ENCODE data around the gene ITGA7. TPM values are rescaled to one million over a fixed set of nuclear protein-coding genes. Genes with fewer than 3 reads are reported as not detected.

ITGA7 gene
- total and polyA plus RNA-seq, 9 donors: 4.9 to 69.6 (median 25.9) TPM

DNA sequence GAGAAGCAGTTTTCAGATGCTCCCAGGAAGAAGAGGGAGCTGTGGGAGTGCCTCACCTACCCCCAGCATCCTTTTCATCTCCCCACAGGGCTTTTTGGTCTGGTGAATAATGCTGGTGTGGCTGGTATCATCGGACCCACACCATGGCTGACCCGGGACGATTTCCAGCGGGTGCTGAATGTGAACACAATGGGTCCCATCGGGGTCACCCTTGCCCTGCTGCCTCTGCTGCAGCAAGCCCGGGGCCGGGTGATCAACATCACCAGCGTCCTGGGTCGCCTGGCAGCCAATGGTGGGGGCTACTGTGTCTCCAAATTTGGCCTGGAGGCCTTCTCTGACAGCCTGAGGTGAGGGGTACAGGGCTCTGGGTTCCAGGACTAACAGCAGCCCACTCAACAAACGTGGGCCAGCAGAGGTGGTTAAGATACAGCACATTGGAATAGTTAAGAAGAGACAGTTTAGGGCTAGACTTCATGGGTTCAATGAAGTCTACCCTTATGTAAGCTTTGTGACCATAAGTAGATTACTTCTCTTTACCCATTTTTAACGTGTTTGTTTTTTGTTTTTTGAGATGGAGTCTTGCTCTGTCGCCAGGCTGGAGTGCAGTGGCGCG, 14.0 kb upstream of the ITGA7 start:
- Histone ChIP-seq H3K4me3 (no peak overlapping the region), H3K4me1 (ENCODE audit: insufficient read depth) (peaks cover 8% of the 10 kb centered on the region), H3K9me3 (no peaks in the 10 kb centered on the region), H3K27ac (no peak overlapping the region), H3K27me3 (no peaks in the 10 kb centered on the region), H3K36me3 (no peaks in the 10 kb centered on the region)
- 56 to 69% (median 62%) methylated on average over 14 of the region's 14 CpGs for WGBS, 3 donors
- intact Hi-C loops (cut with DNase I): no loop called here
- DNase-seq: no peak
- TF ChIP-seq, protein P1, sequence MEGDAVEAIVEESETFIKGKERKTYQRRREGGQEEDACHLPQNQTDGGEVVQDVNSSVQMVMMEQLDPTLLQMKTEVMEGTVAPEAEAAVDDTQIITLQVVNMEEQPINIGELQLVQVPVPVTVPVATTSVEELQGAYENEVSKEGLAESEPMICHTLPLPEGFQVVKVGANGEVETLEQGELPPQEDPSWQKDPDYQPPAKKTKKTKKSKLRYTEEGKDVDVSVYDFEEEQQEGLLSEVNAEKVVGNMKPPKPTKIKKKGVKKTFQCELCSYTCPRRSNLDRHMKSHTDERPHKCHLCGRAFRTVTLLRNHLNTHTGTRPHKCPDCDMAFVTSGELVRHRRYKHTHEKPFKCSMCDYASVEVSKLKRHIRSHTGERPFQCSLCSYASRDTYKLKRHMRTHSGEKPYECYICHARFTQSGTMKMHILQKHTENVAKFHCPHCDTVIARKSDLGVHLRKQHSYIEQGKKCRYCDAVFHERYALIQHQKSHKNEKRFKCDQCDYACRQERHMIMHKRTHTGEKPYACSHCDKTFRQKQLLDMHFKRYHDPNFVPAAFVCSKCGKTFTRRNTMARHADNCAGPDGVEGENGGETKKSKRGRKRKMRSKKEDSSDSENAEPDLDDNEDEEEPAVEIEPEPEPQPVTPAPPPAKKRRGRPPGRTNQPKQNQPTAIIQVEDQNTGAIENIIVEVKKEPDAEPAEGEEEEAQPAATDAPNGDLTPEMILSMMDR (IDR thresholded peaks at IDR 0.05): no peak
- TF ChIP-seq POLR2A (IDR thresholded peaks at IDR 0.05) (no peak), EP300 (IDR thresholded peaks at IDR 0.05) (no peak)

DNA sequence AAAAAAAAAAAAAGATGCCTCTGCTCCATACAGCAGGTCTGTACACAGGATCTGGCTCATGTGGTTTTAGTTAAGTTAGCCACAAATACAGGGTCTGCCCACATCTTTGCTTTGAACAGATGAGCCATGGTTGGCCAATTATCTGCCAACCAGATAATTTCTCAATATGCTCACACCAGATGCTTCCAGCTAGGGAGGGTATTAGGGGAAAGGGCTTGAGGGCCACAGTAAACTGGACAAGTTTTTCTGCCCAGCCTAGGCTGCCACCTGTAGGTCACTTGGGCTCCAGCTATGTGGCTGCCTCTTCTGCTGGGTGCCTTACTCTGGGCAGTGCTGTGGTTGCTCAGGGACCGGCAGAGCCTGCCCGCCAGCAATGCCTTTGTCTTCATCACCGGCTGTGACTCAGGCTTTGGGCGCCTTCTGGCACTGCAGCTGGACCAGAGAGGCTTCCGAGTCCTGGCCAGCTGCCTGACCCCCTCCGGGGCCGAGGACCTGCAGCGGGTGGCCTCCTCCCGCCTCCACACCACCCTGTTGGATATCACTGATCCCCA, 13.3 kb upstream of the ITGA7 start:
- Histone ChIP-seq H3K4me1 (ENCODE audit: insufficient read depth) (peaks cover 8% of the 10 kb centered on the region), H3K27me3 (no peaks in the 10 kb centered on the region), H3K9me3 (no peaks in the 10 kb centered on the region), H3K4me3 (no peak overlapping the region), H3K36me3 (no peaks in the 10 kb centered on the region), H3K27ac (no peak overlapping the region)
- WGBS, 3 donors: 18 to 32% (median 22%) methylated on average over 9 of the region's 9 CpGs
- DNase-seq: peak in 3 of 5 donors; percentile 47 to 72 (median 58)
- intact Hi-C loops (cut with DNase I): no loop called here
- no peak for TF ChIP-seq EP300 (IDR thresholded peaks at IDR 0.05)
- TF ChIP-seq, protein P1 (IDR thresholded peaks at IDR 0.05): peak in 1 of 3 donors; percentile 28

DNA sequence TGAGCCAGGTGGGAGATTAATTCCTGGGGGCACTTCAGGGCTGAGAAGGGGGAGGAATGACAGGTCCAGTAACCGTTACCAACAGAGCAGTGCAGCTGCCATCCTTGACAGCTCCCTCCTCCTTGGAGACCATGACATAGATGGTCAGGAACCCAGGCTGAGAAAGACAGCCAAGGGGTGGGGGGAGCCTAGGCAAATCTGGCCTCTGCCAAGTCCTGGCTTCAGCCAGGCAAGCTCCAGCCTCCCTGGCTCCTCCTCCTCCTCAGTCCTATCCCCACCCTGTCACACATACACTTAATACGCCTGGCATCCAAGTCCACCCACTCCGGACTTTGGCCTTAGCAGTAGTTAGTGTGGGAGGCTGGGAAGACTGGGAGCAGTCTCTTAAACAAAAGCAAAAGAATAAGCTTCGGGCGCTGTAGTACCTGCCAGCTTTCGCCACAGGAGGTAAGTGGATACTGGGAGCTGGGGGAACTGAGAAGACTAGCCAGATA, 12.4 kb upstream of the ITGA7 start, which contains the start of gene RDH5:
Gene RDH5 (plus strand): TSS at position 323 of the 494 bp plus-strand sequence. CDS start 792 bp downstream, outside the sequence.
- 12 to 24% (median 23%) methylated on average over 6 of the region's 6 CpGs for WGBS, 3 donors
- H3K36me3 ChIP-seq: no peaks in the 10 kb centered on the region
- H3K27ac ChIP-seq: peak within 1 kb of the TSS; percentile 40 to 47
- intact Hi-C loops (cut with DNase I): no loop called here
- DNase-seq: peak in 1 of 5 donors; percentile 62
- no peaks in the 10 kb centered on the region for H3K27me3 ChIP-seq
- H3K4me1 ChIP-seq (ENCODE audit: insufficient read depth): peaks cover 12% of the 10 kb centered on the region
- TF ChIP-seq, protein P1 (IDR thresholded peaks at IDR 0.05): no peak
- TF ChIP-seq EP300 (IDR thresholded peaks at IDR 0.05): no peak
- no peak for TF ChIP-seq POLR2A (IDR thresholded peaks at IDR 0.05)
- no peaks in the 10 kb centered on the region for H3K9me3 ChIP-seq
- H3K4me3 ChIP-seq: no peak within 1 kb of the TSS

DNA sequence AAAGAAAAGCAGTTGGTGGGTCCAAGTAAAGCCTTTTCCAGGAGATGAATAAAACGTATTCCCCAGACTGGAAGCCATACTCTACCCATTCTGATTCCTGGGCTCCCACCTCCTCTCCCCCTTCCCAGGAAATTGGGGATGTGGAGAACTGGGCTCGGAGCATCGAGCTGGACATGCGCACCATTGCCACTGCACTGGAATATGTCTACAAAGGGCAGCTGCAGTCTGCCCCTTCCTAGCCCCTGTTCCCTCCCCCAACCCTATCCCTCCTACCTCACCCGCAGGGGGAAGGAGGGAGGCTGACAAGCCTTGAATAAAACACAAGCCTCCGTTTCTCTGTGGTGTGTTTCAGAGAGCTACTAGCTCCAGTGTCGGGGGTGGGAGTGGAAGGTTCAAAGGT, 11.7 kb upstream of the ITGA7 start:
- no peaks in the 10 kb centered on the region for H3K27me3 ChIP-seq
- no peaks in the 10 kb centered on the region for H3K9me3 ChIP-seq
- intact Hi-C loops (cut with DNase I): no loop called here
- TF ChIP-seq POLR2A (IDR thresholded peaks at IDR 0.05) (no peak), EP300 (IDR thresholded peaks at IDR 0.05) (no peak)
- TF ChIP-seq, protein P1 (IDR thresholded peaks at IDR 0.05): no peak
- H3K36me3 ChIP-seq: no peaks in the 10 kb centered on the region
- WGBS, 3 donors: 70 to 78% (median 76%) methylated on average over 7 of the region's 7 CpGs
- H3K4me1 ChIP-seq (ENCODE audit: insufficient read depth): peaks cover 12% of the 10 kb centered on the region
- no peak for DNase-seq
- H3K4me3 ChIP-seq: no peak overlapping the region
- peak overlapping the region; percentile 40 to 47 for H3K27ac ChIP-seq

Measured in ovary (tissue), 9 donors.